Panc1 (cell line): ENCODE results near the gene ZNF653. TPM values are rescaled to one million over a fixed set of nuclear protein-coding genes. Genes with fewer than 3 reads are reported as not detected.

Source experiments
- ATAC-seq: fragments of 200-7000 bp; cut with Tn5 transposase; 2 replicates; pipeline ENCODE4 v1.9.1; 2020; ENCODE audit warnings: mild to moderate bottlenecking, moderate library complexity
- BruUV-seq: library from RNA; stranded (reverse); fragments of 400-500 nt; replicated peaks from 2 replicates; lab custom pipeline; 2021; lab: Mats Ljungman, UMichigan
- CTCF ChIA-PET: fragments of 300-600 bp; sonication (Branson Sonifier 250); formaldehyde crosslinking; loops from one replicate; lab custom pipeline; 2022; ENCODE audit warnings: antibody characterized with exemption; lab: Charles Lee
- POLR2A ChIA-PET: fragments of 300-600 bp; sonication (Branson Sonifier 250); formaldehyde crosslinking; loops from one replicate; lab custom pipeline; 2022; ENCODE audit warnings: antibody characterized with exemption; lab: Charles Lee
- DNase-seq: peaks from one replicate; pipeline ENCODE4 v3.0.0-alpha.2; 2010; ENCODE audit warnings: low read depth, low spot score
- H3K27ac ChIP-seq: 2 replicates; pipeline ENCODE4 v1.5.1; 2011; ENCODE audit warnings: mild to moderate bottlenecking, low read length, inconsistent platforms
- H3K27me3 ChIP-seq: fragments of 200-500 bp; sonication (Bioruptor generic); 2 replicates; pipeline ENCODE4 v1.6.0; 2014; ENCODE audit warnings: low read length, inconsistent platforms; ENCODE audit not compliant: control insufficient read depth, insufficient read depth
- H3K36me3 ChIP-seq: fragments of 200-500 bp; sonication (Bioruptor generic); 2 replicates; pipeline ENCODE4 v1.5.1; 2014; ENCODE audit warnings: inconsistent platforms, mild to moderate bottlenecking, low read length, moderate library complexity; ENCODE audit not compliant: control insufficient read depth, insufficient read depth
- H3K4me1 ChIP-seq: 2 replicates; pipeline ENCODE4 v1.5.1; 2011; ENCODE audit warnings: inconsistent platforms, mild to moderate bottlenecking, low read length, moderate library complexity; ENCODE audit not compliant: control insufficient read depth, insufficient read depth
- H3K4me3 ChIP-seq, 2 experiments: 2 replicates each; pipeline ENCODE4 v1.5.1; 2011 to 2012; ENCODE audit warnings: low read depth in 2 of 2, low read length in 2 of 2, mild to moderate bottlenecking in 2 of 2, inconsistent platforms in 1 of 2, moderate library complexity in 1 of 2
- H3K9me3 ChIP-seq: fragments of 200-500 bp; sonication (Bioruptor generic); 2 replicates; pipeline ENCODE4 v1.5.1; 2014; ENCODE audit warnings: low read depth, mild to moderate bottlenecking, inconsistent platforms, low read length, moderate library complexity; ENCODE audit not compliant: control insufficient read depth, insufficient read depth
- CTCF ChIP-seq: fragments of 450-650 bp; IDR thresholded peaks from 2 replicates; pipeline ENCODE4 v1.5.1; 2017; ENCODE audit warnings: mild to moderate bottlenecking
- POLR2AphosphoS5 ChIP-seq: IDR thresholded peaks from 2 replicates; pipeline ENCODE4 v1.6.1; 2012; ENCODE audit warnings: mild to moderate bottlenecking, low read depth, low read length, moderate library complexity
- REST ChIP-seq, 2 experiments: IDR thresholded peaks; 2 replicates each; pipeline ENCODE4 v1.6.1; 2011 to 2012; ENCODE audit warnings: low read depth in 2 of 2, control low read depth in 1 of 2, low read length in 1 of 2, mild to moderate bottlenecking in 1 of 2, moderate library complexity in 1 of 2; ENCODE audit not compliant: insufficient read depth in 1 of 2
- SIN3A ChIP-seq: IDR thresholded peaks from 2 replicates; pipeline ENCODE4 v1.6.1; 2012; ENCODE audit warnings: low read depth, mild to moderate bottlenecking, low read length, moderate library complexity, borderline replicate concordance; ENCODE audit not compliant: insufficient read depth
- TCF7L2 ChIP-seq: IDR thresholded peaks from 2 replicates; pipeline ENCODE4 v1.6.1; 2011; ENCODE audit warnings: mild to moderate bottlenecking, low read depth, low read length, inconsistent platforms
- in situ Hi-C: cut with HindIII; loops from 2 replicates; pipeline ENCODE4 v1.10.0; 2016; ENCODE audit warnings: low sequenced_read_pairs, low pct_unique_long_range_greater_than_20kb
- intact Hi-C: fragments of 100-400 bp; cut with micrococcal nuclease; formaldehyde crosslinking; loops from one replicate; pipeline ENCODE4 v1.10.0; 2022; ENCODE audit not compliant: unreplicated experiment
- total RNA-seq: library from RNA; stranded (reverse); gene quantifications from one replicate; pipeline ENCODE4 v1.2.1, GENCODE V29; 2021; ENCODE audit not compliant: unreplicated experiment

ZNF653 gene
- total RNA-seq, 1 experiment from 2014 or later, result 10.4 TPM

- Histone ChIP-seq H3K4me1 (no peaks in the 10 kb centered on the region), H3K27ac (no peak overlapping the region), H3K36me3 (no peaks in the 10 kb centered on the region), H3K27me3 (no peaks in the 10 kb centered on the region), H3K9me3 (no peaks in the 10 kb centered on the region), H3K4me3 (no peak overlapping the region)
- no TSS peak for BruUV-seq
- POLR2A ChIA-PET, result no interaction called here
- in situ Hi-C loops (no loop called here), intact Hi-C loops (no loop called here)
- no peak for TF ChIP-seq TCF7L2
- TF ChIP-seq SIN3A, result no peak
- no peak for TF ChIP-seq CTCF
- no peak for TF ChIP-seq POLR2AphosphoS5
- no peak for TF ChIP-seq REST (IDR thresholded peaks at IDR 0.05; ENCODE audit: insufficient read depth in 1 of 2, low read depth in 2 of 2, low read length in 1 of 2)
- ATAC-seq (no peak), DNase-seq (no peak)
- CTCF ChIA-PET, result no interaction called here
These were observed 4.8 kb upstream of the ZNF653 start for GRCh38 chr19:11510444-11510843.

- Histone ChIP-seq H3K27me3 (no peaks in the 10 kb centered on the region), H3K9me3 (no peaks in the 10 kb centered on the region), H3K4me1 (peaks cover 3% of the 10 kb centered on the region; the same call in 1 of the 2 replicates), H3K36me3 (no peaks in the 10 kb centered on the region), H3K4me3 (no peak overlapping the region), H3K27ac (no peak overlapping the region)
- ATAC-seq (no peak), DNase-seq (no peak)
- BruUV-seq, result no TSS peak
- TF ChIP-seq SIN3A, result no peak
- TF ChIP-seq REST (IDR thresholded peaks at IDR 0.05; ENCODE audit: insufficient read depth in 1 of 2, low read depth in 2 of 2, low read length in 1 of 2), result no peak
- no peak for TF ChIP-seq POLR2AphosphoS5
- no peak for TF ChIP-seq CTCF
- no peak for TF ChIP-seq TCF7L2
- ChIA-PET CTCF (no interaction called here), POLR2A (no interaction called here)
- intact Hi-C loops, result no loop called here
- in situ Hi-C loops, result no loop called here
These were observed 1.9 kb upstream of the ZNF653 start for GRCh38 chr19:11507370-11508078.
